NB4 (cell line): ENCODE results near the gene VAV2.

Experiments used
- CTCF ChIP-seq: IDR thresholded peaks from one replicate; pipeline ENCODE4 v1.5.1; 2012; ENCODE audit warnings: low read depth, low read length
- POLR2A ChIP-seq: IDR thresholded peaks from 2 replicates; pipeline ENCODE4 v1.6.1; 2011; ENCODE audit warnings: mild to moderate bottlenecking; ENCODE audit not compliant: insufficient read length; ENCODE audit errors: extremely low read depth

GRCh38 chr9:133851693-133852092 lies 140.4 kb downstream of the VAV2 start:
- TF ChIP-seq CTCF (no peak), POLR2A (no peak)
